HG02943 (cell line): ENCODE results near the gene DYSF.

ENCODE experiments used
- ATAC-seq: cut with Tn5 transposase; IDR thresholded peaks from one replicate; pipeline ENCODE4 v1.9.1; 2021; ENCODE audit warnings: mild to moderate bottlenecking, low read depth, moderate library complexity; ENCODE audit not compliant: unreplicated experiment

The DYSF gene

GRCh38 chr2:71683070-71683469 is 229.7 kb downstream of the DYSF start:
- no peak for ATAC-seq

- no peak for ATAC-seq
These were observed 230.3 kb downstream of the DYSF start for GRCh38 chr2:71683666-71684065.

GRCh38 chr2:71684226-71685072 is 231.1 kb downstream of the DYSF start:
- no peak for ATAC-seq

- ATAC-seq: no peak
These were observed 231.9 kb downstream of the DYSF start for GRCh38 chr2:71685073-71685848.

- ATAC-seq: no peak
These were observed 232.7 kb downstream of the DYSF start for GRCh38 chr2:71685941-71686611.

GRCh38 chr2:71686781-71687180 is 233.4 kb downstream of the DYSF start:
- no peak for ATAC-seq

- ATAC-seq: no peak
These were observed 234.1 kb downstream of the DYSF start for GRCh38 chr2:71687412-71687811.

GRCh38 chr2:71688530-71688929 is 235.2 kb downstream of the DYSF start:
- ATAC-seq: no peak

GRCh38 chr2:71689393-71689792 is 236.0 kb downstream of the DYSF start:
- no peak for ATAC-seq

- ATAC-seq: no peak
These were observed 236.8 kb downstream of the DYSF start for GRCh38 chr2:71689968-71690834.

GRCh38 chr2:71690876-71691475 is 237.6 kb downstream of the DYSF start:
- ATAC-seq: no peak

GRCh38 chr2:71691747-71692441 is 238.5 kb downstream of the DYSF start:
- no peak for ATAC-seq

- ATAC-seq: no peak
These were observed 239.4 kb downstream of the DYSF start for GRCh38 chr2:71692621-71693277.

GRCh38 chr2:71693286-71694270 is 240.2 kb downstream of the DYSF start:
- ATAC-seq: no peak

- ATAC-seq: no peak
These were observed 241.3 kb downstream of the DYSF start for GRCh38 chr2:71694501-71695234.

GRCh38 chr2:71695235-71696120 is 242.1 kb downstream of the DYSF start:
- ATAC-seq: no peak
